NT2/D1 (cell line): ENCODE results near the gene FTO.

Experiments used
- DNase-seq: peaks from one replicate; pipeline ENCODE4 v3.0.0-alpha.2; 2011; ENCODE audit warnings: low read depth, low spot score
- H3K27me3 ChIP-seq: 2 replicates; pipeline ENCODE4 v1.6.0; 2011; ENCODE audit warnings: mild to moderate bottlenecking; ENCODE audit not compliant: insufficient read length, insufficient read depth
- H3K36me3 ChIP-seq: 2 replicates; pipeline ENCODE4 v1.6.1; 2011; ENCODE audit warnings: mild to moderate bottlenecking, low read length, mixed read lengths; ENCODE audit not compliant: insufficient read depth, insufficient read length
- H3K4me1 ChIP-seq: 2 replicates; pipeline ENCODE4 v1.5.1; 2011; ENCODE audit not compliant: insufficient read depth, insufficient read length
- H3K4me3 ChIP-seq: 2 replicates; pipeline ENCODE4 v1.5.1; 2011; ENCODE audit warnings: low read depth; ENCODE audit not compliant: insufficient read length
- H3K9ac ChIP-seq: 2 replicates; pipeline ENCODE4 v1.6.0; 2011; ENCODE audit warnings: low read depth; ENCODE audit not compliant: insufficient read length
- H3K9me3 ChIP-seq: 2 replicates; pipeline ENCODE4 v1.5.1; 2011; ENCODE audit warnings: mild to moderate bottlenecking, low read length; ENCODE audit not compliant: insufficient read depth
- SUZ12 ChIP-seq: IDR thresholded peaks from 2 replicates; pipeline ENCODE4 v1.6.1; 2011; ENCODE audit not compliant: insufficient read length, insufficient read depth; ENCODE audit errors: extremely low read depth
- YY1 ChIP-seq: IDR thresholded peaks from 2 replicates; pipeline ENCODE4 v1.6.1; 2011; ENCODE audit not compliant: insufficient read length, insufficient read depth
- ZNF274 ChIP-seq: IDR thresholded peaks from 2 replicates; pipeline ENCODE4 v1.6.1; 2011; ENCODE audit warnings: mild to moderate bottlenecking, low read depth, low read length

The FTO gene

GRCh38 chr16:53766304-53767016, 62.5 kb downstream of the FTO start:
- H3K4me1 ChIP-seq: no peaks in the 10 kb centered on the region
- H3K36me3 ChIP-seq: no peaks in the 10 kb centered on the region
- no peak overlapping the region for H3K4me3 ChIP-seq
- TF ChIP-seq ZNF274 (no peak), YY1 (no peak), SUZ12 (no peak)
- no peaks in the 10 kb centered on the region for H3K27me3 ChIP-seq
- no peak overlapping the region for H3K9ac ChIP-seq
- DNase-seq: no peak
- H3K9me3 ChIP-seq: no peaks in the 10 kb centered on the region

DNA sequence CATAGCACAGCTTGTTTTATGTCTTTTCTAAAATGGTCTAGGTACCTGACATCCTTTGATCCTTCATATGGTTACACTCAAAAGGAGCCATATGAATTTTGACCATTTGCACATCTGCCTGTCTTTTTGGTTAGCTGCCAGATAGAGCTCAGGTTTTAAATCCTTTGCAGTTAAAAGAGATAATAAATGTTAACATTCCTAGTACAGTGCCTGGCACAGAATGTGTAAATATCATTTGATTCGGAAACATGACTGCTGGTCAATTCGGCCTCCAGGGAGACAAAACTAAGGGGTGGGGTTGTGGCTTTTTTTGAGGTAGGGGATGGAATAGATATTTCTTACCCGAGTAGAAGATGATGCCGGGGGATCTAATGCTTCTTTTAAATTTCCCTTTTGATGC, 64.2 kb downstream of the FTO start:
- Histone ChIP-seq H3K4me3 (no peak overlapping the region), H3K36me3 (no peaks in the 10 kb centered on the region), H3K9ac (no peak overlapping the region), H3K27me3 (no peaks in the 10 kb centered on the region), H3K9me3 (no peaks in the 10 kb centered on the region), H3K4me1 (no peaks in the 10 kb centered on the region)
- no peak for DNase-seq
- TF ChIP-seq SUZ12 (no peak), ZNF274 (no peak), YY1 (no peak)

DNA sequence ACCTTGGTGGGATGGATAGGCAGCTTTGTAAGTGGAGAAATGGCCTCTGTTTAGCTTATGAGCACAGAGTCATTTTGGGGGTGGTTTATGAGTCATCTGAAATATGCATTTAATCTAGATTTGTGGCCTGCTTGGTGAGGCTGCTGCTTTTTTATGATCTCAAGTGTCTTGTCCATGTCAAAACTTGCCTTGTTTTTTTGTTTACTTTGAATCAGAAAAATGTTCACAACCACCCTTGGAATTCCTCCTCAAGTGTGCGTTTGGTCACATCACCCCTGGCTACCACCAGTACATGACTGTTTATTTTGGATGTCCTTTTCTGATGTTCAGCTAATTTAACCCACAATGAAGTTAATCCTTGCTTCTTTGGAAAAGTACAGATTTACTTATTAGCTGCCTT, 64.6 kb downstream of the FTO start:
- no peaks in the 10 kb centered on the region for H3K4me1 ChIP-seq
- no peaks in the 10 kb centered on the region for H3K9me3 ChIP-seq
- no peak for DNase-seq
- no peak overlapping the region for H3K9ac ChIP-seq
- TF ChIP-seq ZNF274: no peak
- TF ChIP-seq SUZ12: no peak
- TF ChIP-seq YY1: no peak
- H3K4me3 ChIP-seq: no peak overlapping the region
- no peaks in the 10 kb centered on the region for H3K36me3 ChIP-seq
- H3K27me3 ChIP-seq: no peaks in the 10 kb centered on the region

- no peaks in the 10 kb centered on the region for H3K27me3 ChIP-seq
- no peak overlapping the region for H3K9ac ChIP-seq
- no peak for DNase-seq
- TF ChIP-seq ZNF274 (no peak), SUZ12 (no peak)
- no peaks in the 10 kb centered on the region for H3K36me3 ChIP-seq
- H3K4me1 ChIP-seq: no peaks in the 10 kb centered on the region
- no peaks in the 10 kb centered on the region for H3K9me3 ChIP-seq
- no peak overlapping the region for H3K4me3 ChIP-seq
Measured at GRCh38 chr16:53769185-53769584, 65.2 kb downstream of the FTO start.

DNA sequence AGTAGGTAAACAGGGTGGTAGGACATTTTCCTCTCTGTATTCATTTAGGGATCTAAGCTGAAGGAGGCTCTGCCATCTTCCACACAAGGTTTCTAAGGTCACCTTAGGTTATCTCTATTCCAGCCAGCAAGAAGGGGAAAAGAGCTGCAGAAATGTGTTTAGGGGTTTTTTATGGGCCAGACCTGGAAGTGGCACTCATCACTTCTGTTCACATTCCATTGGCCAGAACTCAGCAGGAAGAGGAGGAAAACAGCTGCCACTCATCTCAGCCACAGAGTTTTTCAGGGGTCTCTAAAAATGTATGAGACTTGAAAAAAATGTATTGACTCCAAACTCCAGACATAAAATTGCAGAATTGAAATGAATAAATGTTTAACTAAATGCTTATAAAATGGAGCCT, 65.8 kb downstream of the FTO start:
- Histone ChIP-seq H3K36me3 (no peaks in the 10 kb centered on the region), H3K4me1 (no peaks in the 10 kb centered on the region), H3K9ac (no peak overlapping the region), H3K9me3 (no peaks in the 10 kb centered on the region), H3K4me3 (no peak overlapping the region), H3K27me3 (no peaks in the 10 kb centered on the region)
- TF ChIP-seq YY1 (no peak), ZNF274 (no peak), SUZ12 (no peak)
- DNase-seq: no peak

- Histone ChIP-seq H3K4me3 (no peak overlapping the region), H3K9me3 (no peaks in the 10 kb centered on the region), H3K36me3 (no peaks in the 10 kb centered on the region), H3K4me1 (no peaks in the 10 kb centered on the region), H3K27me3 (no peaks in the 10 kb centered on the region), H3K9ac (no peak overlapping the region)
- TF ChIP-seq ZNF274: no peak
- TF ChIP-seq YY1: no peak
- no peak for TF ChIP-seq SUZ12
- DNase-seq: no peak
Measured at GRCh38 chr16:53770641-53771040, 66.7 kb downstream of the FTO start.

GRCh38 chr16:53771655-53772497, 67.9 kb downstream of the FTO start:
- Histone ChIP-seq H3K27me3 (no peaks in the 10 kb centered on the region), H3K9ac (no peak overlapping the region), H3K4me1 (no peaks in the 10 kb centered on the region), H3K4me3 (no peak overlapping the region), H3K9me3 (no peaks in the 10 kb centered on the region), H3K36me3 (no peaks in the 10 kb centered on the region)
- no peak for DNase-seq
- TF ChIP-seq YY1 (no peak), ZNF274 (no peak), SUZ12 (no peak)
